HCT116 (cell line): ENCODE results near the gene TRIML2.

Experiments used
- CTCF ChIP-seq, 3 experiments: fragments of 200-600 bp in 1 of 3; sonication (generic) in 1 of 3; IDR thresholded peaks in 2 of 3; conservative IDR thresholded peaks in 1 of 3; 2 replicates each; pipeline ENCODE4 v1.5.1; 2012 to 2017; ENCODE audit warnings: low read depth in 2 of 3, low read length in 2 of 3, antibody characterized with exemption in 1 of 3, borderline replicate concordance in 1 of 3, control low read depth in 1 of 3, mild to moderate bottlenecking in 1 of 3, mixed read lengths in 1 of 3, mixed run types in 1 of 3, moderate library complexity in 1 of 3; ENCODE audit not compliant: insufficient read depth in 1 of 3
- EZH2phosphoT487 ChIP-seq: fragments of 200-600 bp; IDR thresholded peaks from 2 replicates; pipeline ENCODE4 v1.6.1; 2018; ENCODE audit warnings: antibody characterized with exemption, borderline replicate concordance
- RAD21 ChIP-seq: IDR thresholded peaks from 2 replicates; pipeline ENCODE4 v1.6.1; 2012; ENCODE audit warnings: low read depth, mild to moderate bottlenecking
- REST ChIP-seq: IDR thresholded peaks from 2 replicates; pipeline ENCODE4 v1.6.1; 2012; ENCODE audit warnings: low read depth
- ZNF274 ChIP-seq: fragments of 200-500 bp; sonication (Bioruptor generic); IDR thresholded peaks from 2 replicates; pipeline ENCODE4 v1.6.1; 2014; ENCODE audit warnings: mild to moderate bottlenecking, low read depth, low read length, inconsistent platforms

GRCh38 chr4:188132232-188132631 lies 22.8 kb upstream of the TRIML2 start:
- TF ChIP-seq EZH2phosphoT487 (no peak), CTCF (IDR thresholded peaks at IDR 0.05 in 2 of 3, conservative IDR thresholded peaks at IDR 0.05 in 1 of 3; ENCODE audit: borderline replicate concordance in 1 of 3, insufficient read depth in 1 of 3, low read depth in 2 of 3, low read length in 2 of 3) (no peak), ZNF274 (no peak), REST (no peak), RAD21 (no peak)
